ENCODE results near the gene ZSCAN5A.
"Not testable (repeated sequence)": the region's sequence is repeated elsewhere in the genome, so short reads cannot be mapped to it uniquely, and the experiment has no call there.

The ZSCAN5A gene

GRCh38 chr19:56314381-56315076 lies at the start of gene ZSCAN5A:
Gene ZSCAN5A, minus strand, starts transcription at chr19:56314839. Its CDS starts 89,793 bp downstream, at chr19:56225046.
- peak; percentile 98 for DNase-seq

GRCh38 chr19:56360841-56361240 lies 46.2 kb upstream of the ZSCAN5A start:
- DNase-seq = no peak

- no peak for DNase-seq
Measured at GRCh38 chr19:56356944-56357343, 42.3 kb upstream of the ZSCAN5A start.

- DNase-seq = no peak
Measured at GRCh38 chr19:56355517-56355916, 40.9 kb upstream of the ZSCAN5A start.

GRCh38 chr19:56351208-56351607 lies 36.6 kb upstream of the ZSCAN5A start:
- DNase-seq = no peak

GRCh38 chr19:56350416-56351045 lies 35.9 kb upstream of the ZSCAN5A start:
- DNase-seq = peak; percentile 49

GRCh38 chr19:56348289-56348877 lies 33.7 kb upstream of the ZSCAN5A start:
- DNase-seq = no peak

- DNase-seq = no peak
Measured at GRCh38 chr19:56347163-56347778, 32.6 kb upstream of the ZSCAN5A start.

GRCh38 chr19:56341948-56342347 lies 27.3 kb upstream of the ZSCAN5A start:
- no peak for DNase-seq

- DNase-seq = not testable (repeated sequence)
Measured at GRCh38 chr19:56339031-56339430, 24.4 kb upstream of the ZSCAN5A start.

GRCh38 chr19:56337077-56337476 lies 22.4 kb upstream of the ZSCAN5A start:
- not testable (repeated sequence) for DNase-seq

- DNase-seq = not testable (repeated sequence)
Measured at GRCh38 chr19:56335371-56335770, 20.7 kb upstream of the ZSCAN5A start.

- no peak for DNase-seq
Measured at GRCh38 chr19:56333506-56333905, 18.9 kb upstream of the ZSCAN5A start.

GRCh38 chr19:56332695-56333094 lies 18.1 kb upstream of the ZSCAN5A start:
- no peak for DNase-seq

- no peak for DNase-seq
Measured at GRCh38 chr19:56324436-56324835, 9.8 kb upstream of the ZSCAN5A start.

- DNase-seq = no peak
Measured at GRCh38 chr19:56321989-56322440, 7.4 kb upstream of the ZSCAN5A start.

- DNase-seq = peak; percentile 21
Measured at GRCh38 chr19:56321254-56321988, 6.8 kb upstream of the ZSCAN5A start.

GRCh38 chr19:56319991-56320390 lies 5.4 kb upstream of the ZSCAN5A start:
- no peak for DNase-seq

GRCh38 chr19:56317749-56318148 lies 3.1 kb upstream of the ZSCAN5A start:
- no peak for DNase-seq

- no peak for DNase-seq
Measured at GRCh38 chr19:56316728-56317127, 2.1 kb upstream of the ZSCAN5A start.

- DNase-seq = peak; percentile 98
Measured at GRCh38 chr19:56315077-56315828, 614 bp upstream of the ZSCAN5A start.

- DNase-seq = no peak
Measured at GRCh38 chr19:56314018-56314380, 640 bp downstream of the ZSCAN5A start.

Data from femur (tissue), 1 donor.